ENCODE results near the gene SERPINB8.
A peak's percentile ranks its signal among the peaks of the same experiment; 100 is the strongest.
"Not testable (repeated sequence)": the region's sequence is repeated elsewhere in the genome, so short reads cannot be mapped to it uniquely, and the experiment has no call there.

Gene SERPINB8

GRCh38 chr18:63969942-63970808, at the start of gene SERPINB8:
Gene SERPINB8, plus strand, starts transcription at chr18:63970081. Its CDS starts 8,228 bp downstream, at chr18:63978309.
- DNase-seq = peak; percentile 88

- DNase-seq = no peak
These were observed 47.8 kb upstream of the SERPINB8 start for GRCh38 chr18:63922049-63922448.

- DNase-seq = no peak
These were observed 45.3 kb upstream of the SERPINB8 start for GRCh38 chr18:63924551-63924950.

GRCh38 chr18:63928331-63928730, 41.5 kb upstream of the SERPINB8 start:
- DNase-seq = no peak

GRCh38 chr18:63929369-63929768, 40.5 kb upstream of the SERPINB8 start:
- not testable (repeated sequence) for DNase-seq

- DNase-seq = no peak
These were observed 39.0 kb upstream of the SERPINB8 start for GRCh38 chr18:63930773-63931354.

- peak; percentile 54 for DNase-seq
These were observed 33.5 kb upstream of the SERPINB8 start for GRCh38 chr18:63936156-63936931.

GRCh38 chr18:63936932-63937393, 32.9 kb upstream of the SERPINB8 start:
- DNase-seq = no peak

GRCh38 chr18:63940008-63940407, 29.9 kb upstream of the SERPINB8 start:
- no peak for DNase-seq

- not testable (repeated sequence) for DNase-seq
These were observed 29.3 kb upstream of the SERPINB8 start for GRCh38 chr18:63940543-63941050.

- no peak for DNase-seq
These were observed 22.7 kb upstream of the SERPINB8 start for GRCh38 chr18:63947051-63947790.

- DNase-seq = no peak
These were observed 20.7 kb upstream of the SERPINB8 start, which contains the start of gene HMSD for GRCh38 chr18:63949068-63949737. Gene HMSD, plus strand, starts transcription at chr18:63949301. Its CDS starts 4,155 bp downstream, at chr18:63953456.

GRCh38 chr18:63951302-63951705, 18.6 kb upstream of the SERPINB8 start:
- DNase-seq = peak; percentile 26

- DNase-seq = no peak
These were observed 16.1 kb upstream of the SERPINB8 start for GRCh38 chr18:63953811-63954210.

GRCh38 chr18:63956755-63957154, 13.1 kb upstream of the SERPINB8 start:
- DNase-seq = no peak

GRCh38 chr18:63960891-63961290, 9.0 kb upstream of the SERPINB8 start:
- no peak for DNase-seq

GRCh38 chr18:63961435-63961980, 8.4 kb upstream of the SERPINB8 start:
- no peak for DNase-seq

GRCh38 chr18:63962137-63962536, 7.7 kb upstream of the SERPINB8 start:
- DNase-seq = peak; percentile 30

- DNase-seq = no peak
These were observed 6.1 kb upstream of the SERPINB8 start for GRCh38 chr18:63963615-63964256.

GRCh38 chr18:63964908-63965307, 5.0 kb upstream of the SERPINB8 start:
- no peak for DNase-seq

Measured in NCI-H226 (cell line).